Adipose tissue (tissue), 3 donors: ENCODE data around the gene LUC7L3. TPM values are rescaled to one million over a fixed set of nuclear protein-coding genes. Genes with fewer than 3 reads are reported as not detected.

Source experiments
- H3K27ac ChIP-seq: one replicate; pipeline ENCODE4 v1.5.1; 2013; ENCODE audit warnings: low read depth, low read length
- WGBS, 3 donors: extraction: QIAGEN DNeasy Blood & Tissue Kit; methylation state at CpG; one replicate each; pipeline ENCODE4 v1.1.7; 2013; 5-methylcytosine and 5-hydroxymethylcytosine counted together
- polyA plus RNA-seq, 3 donors: library from polyadenylated mRNA; stranded (reverse); fragments of 200-250 nt; gene quantifications; one replicate each; pipeline ENCODE4 v1.2.3, GENCODE V29; 2013
- donor health status: healthy with polysubstance abuse.
- donor health status: Bipolar disorder and iron deficiency.
- donor health status: healthy.

Gene LUC7L3
- polyA plus RNA-seq, 3 donors = 40.0 to 64.0 (median 44.7) TPM

DNA sequence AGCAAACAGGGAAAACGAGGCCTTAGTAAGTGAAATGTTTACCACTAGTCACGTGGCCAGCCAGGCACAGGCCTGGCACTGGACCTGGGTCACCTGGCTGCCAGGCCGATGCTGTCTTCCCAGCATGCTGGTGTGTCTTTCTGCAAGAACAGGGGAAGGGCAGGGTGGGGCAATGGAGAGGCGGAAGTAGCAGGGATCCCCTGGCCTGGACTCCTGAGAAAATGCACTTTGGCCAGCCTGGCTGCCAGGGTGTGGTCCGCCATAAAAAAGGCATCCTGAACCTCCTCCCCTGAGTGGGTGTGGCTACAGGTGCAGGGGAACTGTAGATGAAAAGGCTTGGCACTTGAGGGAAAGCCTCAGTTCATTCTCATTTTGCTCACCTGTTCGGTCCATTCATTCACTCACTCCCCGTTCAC is 49.0 kb downstream of the LUC7L3 start:
- WGBS, 3 donors = 33 to 81% (median 68%) methylated on average over 7 of the region's 7 CpGs
- H3K27ac ChIP-seq = no peak overlapping the region

DNA sequence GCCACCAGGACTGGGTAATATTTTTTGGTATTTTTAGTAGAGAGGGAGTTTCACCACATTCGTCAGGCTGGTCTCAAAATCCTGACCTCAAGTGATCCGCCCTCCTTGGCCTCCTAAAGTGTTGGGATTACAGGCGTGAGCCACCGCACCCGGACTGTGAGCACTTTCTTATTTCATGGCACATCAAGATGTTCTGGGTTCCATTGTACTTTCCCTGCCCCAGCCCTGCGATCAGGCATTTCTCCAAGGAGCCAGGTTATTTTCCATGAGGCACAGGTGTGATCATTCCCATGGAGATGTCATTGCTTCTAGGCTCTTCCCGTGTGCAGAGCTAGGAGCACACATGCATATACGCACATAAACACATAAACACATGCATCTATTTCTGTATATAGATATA is 50.5 kb downstream of the LUC7L3 start:
- 51 to 93% (median 93%) methylated on average over 8 of the region's 8 CpGs for WGBS, 3 donors

DNA sequence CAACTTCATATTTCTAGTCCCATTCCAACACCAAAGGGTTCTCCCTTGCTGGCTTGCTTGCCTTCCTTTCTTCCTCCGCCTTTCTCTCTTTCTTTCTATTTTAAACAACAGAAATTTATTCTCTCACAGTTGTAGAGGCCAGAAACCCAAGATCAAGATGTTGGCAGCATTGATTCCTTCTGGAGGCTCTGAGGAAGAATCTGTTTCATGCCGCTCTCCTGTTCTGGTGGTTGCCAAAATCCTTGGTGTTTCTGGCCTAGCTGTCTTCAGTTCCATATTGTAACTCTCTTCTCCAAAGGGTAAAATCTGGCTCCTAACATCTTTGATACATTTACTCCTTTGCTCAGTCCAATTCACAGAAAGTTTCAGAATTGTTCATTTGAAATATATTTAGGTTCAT is 50.9 kb downstream of the LUC7L3 start:
- 82 to 98% (median 95%) methylated on average over 2 of the region's 2 CpGs for WGBS, 3 donors
- no peak overlapping the region for H3K27ac ChIP-seq

More for the DNA sequence above, 50.5 kb downstream of the LUC7L3 start:
- no peak overlapping the region for H3K27ac ChIP-seq

DNA sequence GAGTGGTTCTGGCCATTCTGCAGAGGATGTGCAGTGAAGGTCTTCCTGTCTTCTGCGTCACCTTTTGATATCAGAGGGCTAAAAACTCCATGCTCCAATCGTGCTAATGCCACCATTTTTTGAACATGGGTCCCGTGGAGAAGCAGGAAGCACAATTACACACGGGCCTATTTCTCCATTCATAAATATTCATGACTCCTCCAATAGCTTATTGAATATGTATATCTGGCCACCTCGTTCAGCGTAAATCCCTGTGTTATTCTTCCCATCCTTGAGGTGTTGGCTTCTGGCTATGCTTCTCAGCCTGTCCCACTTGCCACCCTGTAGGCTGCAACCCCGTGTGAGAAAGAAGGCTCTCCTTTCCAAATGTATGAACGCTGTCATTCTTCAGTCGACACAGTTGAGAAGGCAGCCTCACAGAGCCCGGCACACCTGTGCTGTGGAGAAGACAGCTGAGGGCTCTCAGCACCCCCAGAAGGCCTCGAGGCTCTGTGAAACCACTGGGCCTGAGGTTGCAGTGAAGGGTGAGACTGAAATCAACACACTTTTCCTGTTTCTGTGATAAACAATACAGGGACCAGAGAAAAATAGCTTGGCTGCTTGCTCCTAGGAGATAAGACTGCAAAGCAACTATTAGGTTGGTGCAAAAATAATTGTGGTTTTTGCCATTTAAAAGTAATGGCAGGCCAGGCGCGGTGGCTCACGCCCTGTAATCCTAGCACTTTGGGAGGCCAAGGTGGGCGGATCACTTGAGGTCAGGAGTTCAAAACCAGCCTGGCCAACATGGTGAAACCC is 52.8 kb downstream of the LUC7L3 start:
- H3K27ac ChIP-seq = no peak overlapping the region
- WGBS, 3 donors = 63 to 77% (median 77%) methylated on average over 15 of the region's 15 CpGs

DNA sequence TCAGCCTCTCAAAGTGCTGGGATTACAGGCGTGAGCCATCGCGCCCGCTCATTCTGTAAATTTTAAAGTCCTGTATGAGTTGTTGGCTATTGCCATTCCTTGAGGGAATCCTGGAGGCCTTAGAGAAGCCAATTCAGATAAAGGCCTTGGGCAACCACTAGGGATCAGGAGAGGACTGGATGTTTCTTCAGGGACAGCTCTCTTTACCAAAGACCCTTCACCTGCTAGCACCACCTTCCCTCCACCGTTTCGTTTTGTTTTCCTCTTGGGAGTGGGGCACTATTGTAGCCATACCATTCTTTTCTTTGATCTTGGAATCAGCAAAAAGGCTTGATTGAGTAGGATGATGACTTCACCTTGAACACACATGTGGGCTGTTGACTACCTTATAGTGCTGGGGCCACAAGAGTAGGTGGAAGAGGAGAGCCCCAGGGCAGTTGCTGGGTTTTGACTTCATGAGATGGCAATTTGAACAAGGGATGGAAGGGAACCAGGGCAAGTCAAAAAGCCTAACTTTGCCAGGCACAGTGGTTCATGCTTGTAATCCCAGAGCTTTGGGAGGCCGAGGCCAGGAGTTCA is 54.9 kb downstream of the LUC7L3 start:
- 82 to 88% (median 87%) methylated on average over 7 of the region's 7 CpGs for WGBS, 3 donors

DNA sequence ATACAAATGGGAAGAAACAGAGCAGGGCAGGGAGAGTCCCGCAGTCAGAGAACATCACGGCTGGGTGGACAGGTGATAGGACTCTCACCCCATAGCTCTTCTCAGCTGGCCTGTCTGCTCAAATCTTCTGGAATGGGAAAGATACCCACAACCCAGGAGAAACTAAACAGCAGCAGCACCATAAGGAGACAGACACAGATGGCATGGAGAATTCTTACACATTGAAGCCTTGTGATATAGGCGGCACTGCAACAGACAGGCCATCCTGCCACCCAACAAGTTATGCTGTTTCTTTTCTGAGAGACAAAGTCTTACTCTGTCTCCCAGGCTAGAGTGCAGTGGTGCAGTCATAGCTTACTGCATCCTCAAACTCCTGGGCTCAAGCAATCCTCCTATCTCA is 56.5 kb downstream of the LUC7L3 start:
- 80 to 100% (median 95%) methylated on average over 3 of the region's 3 CpGs for WGBS, 3 donors
- no peak overlapping the region for H3K27ac ChIP-seq

More for the DNA sequence above, 54.9 kb downstream of the LUC7L3 start:
- no peak overlapping the region for H3K27ac ChIP-seq

DNA sequence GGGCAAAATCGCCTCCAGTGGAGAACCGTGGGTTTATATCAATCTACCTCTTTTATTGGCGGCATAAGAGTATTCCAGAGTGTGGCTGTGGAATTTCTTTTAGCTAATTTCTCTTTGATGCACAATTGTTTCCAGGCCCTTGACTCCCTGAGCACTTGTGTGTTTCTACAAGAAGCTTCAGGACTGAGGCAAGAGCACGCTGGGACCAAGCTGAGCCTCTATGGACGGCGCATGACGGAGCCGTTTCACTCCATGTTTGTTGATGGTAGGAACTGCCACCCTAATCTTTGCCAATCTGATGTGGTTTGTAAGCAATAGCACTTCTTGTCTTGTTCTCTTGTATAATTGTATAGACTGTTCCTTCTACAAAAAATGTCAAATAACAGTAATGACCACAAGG is 59.1 kb downstream of the LUC7L3 start:
- 87 to 92% (median 88%) methylated on average over 8 of the region's 8 CpGs for WGBS, 3 donors
- H3K27ac ChIP-seq = no peak overlapping the region

DNA sequence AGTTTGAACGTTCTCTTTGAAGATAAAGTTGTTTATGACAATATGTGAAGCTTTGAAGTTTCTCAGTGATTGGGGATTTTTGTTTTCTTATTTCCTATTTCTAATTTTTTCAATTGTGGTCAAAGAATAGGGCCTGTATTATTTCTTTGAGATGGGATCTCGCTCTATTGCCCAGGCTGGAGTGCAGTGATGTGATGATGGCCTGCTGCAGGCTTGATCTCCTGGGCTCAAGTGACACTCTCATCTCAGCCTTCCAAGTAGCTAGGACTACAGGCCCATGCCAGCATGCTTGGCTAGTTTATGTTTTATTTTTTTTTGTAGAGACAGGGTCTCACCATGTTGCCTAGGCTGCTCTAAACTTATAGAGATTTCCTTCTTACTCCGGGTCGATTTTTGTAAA is 59.6 kb downstream of the LUC7L3 start:
- no peak overlapping the region for H3K27ac ChIP-seq
- 77 to 91% (median 91%) methylated on average over 4 of the region's 4 CpGs for WGBS, 3 donors

DNA sequence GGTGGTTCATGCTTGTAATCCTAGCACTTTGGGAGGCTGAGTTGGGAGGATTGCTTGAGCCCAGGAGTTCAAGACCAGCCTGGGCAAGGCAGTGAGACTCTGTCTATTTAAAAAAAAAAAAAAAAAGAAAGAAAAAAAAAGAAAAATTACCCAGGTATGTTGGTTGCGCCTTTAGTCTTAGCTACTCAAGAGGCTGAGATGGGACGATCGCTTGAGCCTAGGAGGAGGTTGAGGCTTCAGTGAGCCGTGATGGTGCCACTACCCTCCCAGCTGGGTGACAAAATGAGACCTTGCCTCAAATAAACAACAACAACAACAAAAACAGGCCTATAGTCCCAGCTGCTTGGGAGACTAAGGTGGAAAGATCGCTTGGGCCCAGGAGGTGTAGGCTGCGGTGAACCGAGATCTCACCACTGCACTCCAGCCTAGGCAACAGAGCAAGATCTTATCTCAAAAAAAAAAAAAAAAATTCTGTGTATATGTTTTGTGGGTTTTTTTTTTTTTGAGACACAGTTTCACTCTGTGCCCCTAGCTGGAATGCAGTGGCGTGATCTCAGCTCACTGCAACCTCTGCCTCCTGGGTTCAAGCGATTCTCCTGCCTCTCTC is 60.4 kb downstream of the LUC7L3 start:
- no peak overlapping the region for H3K27ac ChIP-seq
- 87 to 94% (median 92%) methylated on average over 9 of the region's 9 CpGs for WGBS, 3 donors

DNA sequence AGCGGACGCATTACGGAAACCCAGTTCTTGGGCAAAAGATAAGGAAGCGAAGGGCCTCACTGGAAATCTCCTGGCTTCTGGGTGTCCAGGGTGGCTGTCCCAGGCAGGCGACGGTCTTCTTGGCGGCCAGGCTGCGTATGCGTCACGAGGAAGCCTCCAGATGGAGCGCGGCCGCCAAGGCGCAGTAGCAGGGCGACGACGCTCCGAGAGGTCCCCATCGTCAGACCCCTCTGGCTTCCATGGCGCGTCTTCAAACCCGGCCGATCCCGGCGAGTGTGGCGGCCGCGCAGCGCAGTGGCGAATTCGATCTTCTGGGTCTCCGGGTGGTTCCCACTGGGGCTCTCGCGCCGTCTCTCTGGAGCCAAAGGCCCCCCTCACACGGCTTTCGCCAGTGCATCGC is 61.8 kb downstream of the LUC7L3 start:
- 20 to 54% (median 41%) methylated on average over 38 of the region's 38 CpGs for WGBS, 3 donors

DNA sequence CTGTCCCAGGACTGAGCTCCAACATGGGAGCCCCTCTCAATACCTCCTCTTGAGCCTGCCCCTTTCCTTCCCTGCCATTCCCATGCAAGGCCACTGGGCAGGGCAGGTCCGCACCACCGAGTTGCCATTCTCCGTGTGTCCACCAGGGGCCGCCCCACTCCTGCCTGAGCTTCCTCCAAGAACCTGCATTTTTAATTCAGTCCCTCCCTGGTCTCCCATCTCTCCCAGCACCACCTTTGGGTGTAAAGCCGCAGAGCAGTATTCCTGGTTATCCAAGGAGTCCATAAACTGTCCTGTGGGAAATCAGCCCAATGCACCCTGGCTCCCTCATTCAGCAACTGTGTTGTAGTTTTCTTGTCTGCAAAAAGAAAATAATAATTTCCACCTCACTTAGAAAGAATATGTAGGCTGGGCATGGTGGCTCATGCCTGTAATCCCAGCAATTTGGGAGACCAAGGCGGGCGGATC is 63.8 kb downstream of the LUC7L3 start:
- H3K27ac ChIP-seq = no peak overlapping the region
- 17 to 24% (median 23%) methylated on average over 7 of the region's 7 CpGs for WGBS, 3 donors

More for the DNA sequence above, 61.8 kb downstream of the LUC7L3 start:
- H3K27ac ChIP-seq = no peak overlapping the region

DNA sequence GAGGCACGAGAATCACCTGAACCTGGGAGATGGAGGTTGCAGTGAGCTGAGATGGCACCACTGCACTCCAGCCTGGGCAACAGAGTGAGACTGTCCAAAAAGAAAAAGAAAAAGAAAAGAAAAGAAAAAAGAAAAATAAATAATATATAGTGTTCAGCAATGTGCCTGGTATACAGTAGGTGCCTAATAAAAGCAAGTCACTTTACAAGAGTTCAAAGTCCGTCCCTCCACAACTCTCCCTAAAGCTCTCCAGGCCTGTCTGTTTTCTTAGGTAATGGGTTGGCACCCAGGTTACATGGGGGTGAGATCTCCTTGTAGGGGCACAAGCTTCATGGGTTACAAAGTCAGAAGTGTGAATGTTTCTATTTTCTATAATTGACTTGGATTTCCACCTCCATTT is 64.5 kb downstream of the LUC7L3 start:
- WGBS, 3 donors = 85 to 94% (median 91%) methylated on average over 2 of the region's 2 CpGs
- H3K27ac ChIP-seq = no peak overlapping the region

DNA sequence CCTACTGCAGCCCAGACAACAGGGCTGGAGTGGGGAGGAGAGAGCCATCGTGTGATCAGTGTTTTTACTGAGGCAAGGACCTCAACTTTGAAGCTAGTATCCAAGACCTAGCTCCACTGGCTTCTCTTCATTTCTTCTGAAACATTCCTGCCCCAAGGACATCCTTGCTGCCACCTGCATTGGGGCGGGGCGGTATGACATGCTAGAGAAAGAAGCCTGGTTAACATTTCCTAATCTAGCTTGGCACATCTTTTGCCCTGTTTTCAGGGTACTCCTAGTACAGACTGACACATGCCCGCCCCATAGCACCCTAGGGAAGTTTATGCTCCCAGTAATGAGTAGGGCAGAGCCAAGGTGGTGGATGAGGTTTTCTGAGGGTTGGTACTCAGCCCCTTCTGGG is 65.7 kb downstream of the LUC7L3 start:
- no peak overlapping the region for H3K27ac ChIP-seq
- WGBS, 3 donors = 64 to 86% (median 75%) methylated on average over 4 of the region's 4 CpGs

DNA sequence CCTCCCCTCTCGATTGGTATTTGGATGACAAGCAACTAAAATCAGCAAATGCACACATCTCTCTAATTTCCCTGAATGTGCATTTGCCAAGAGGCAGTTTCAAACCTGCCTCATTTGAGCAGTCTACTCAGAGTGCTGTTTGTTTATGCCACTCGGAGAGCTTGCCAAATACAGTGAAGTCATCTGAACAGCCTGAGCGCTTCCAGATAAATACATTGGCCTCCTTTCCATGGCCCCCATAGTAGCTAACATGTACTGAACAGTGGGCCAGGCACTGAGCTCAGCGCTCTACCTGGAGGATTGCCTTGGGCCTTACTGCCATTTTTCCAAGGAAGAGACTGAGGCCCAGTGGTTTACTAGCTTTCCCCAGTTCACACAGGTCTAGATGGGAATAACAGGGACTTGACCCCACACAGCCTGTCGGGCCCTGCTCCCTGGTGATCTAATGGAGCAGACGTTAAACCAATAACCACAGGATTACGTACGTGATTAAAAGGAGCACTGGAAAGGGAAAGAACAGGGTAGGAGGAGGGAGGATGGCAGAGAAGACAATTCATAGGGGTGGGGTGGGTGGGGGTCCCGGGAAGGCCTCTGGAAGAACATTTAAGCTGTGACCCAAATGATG is 66.7 kb downstream of the LUC7L3 start:
- H3K27ac ChIP-seq = no peak overlapping the region

DNA sequence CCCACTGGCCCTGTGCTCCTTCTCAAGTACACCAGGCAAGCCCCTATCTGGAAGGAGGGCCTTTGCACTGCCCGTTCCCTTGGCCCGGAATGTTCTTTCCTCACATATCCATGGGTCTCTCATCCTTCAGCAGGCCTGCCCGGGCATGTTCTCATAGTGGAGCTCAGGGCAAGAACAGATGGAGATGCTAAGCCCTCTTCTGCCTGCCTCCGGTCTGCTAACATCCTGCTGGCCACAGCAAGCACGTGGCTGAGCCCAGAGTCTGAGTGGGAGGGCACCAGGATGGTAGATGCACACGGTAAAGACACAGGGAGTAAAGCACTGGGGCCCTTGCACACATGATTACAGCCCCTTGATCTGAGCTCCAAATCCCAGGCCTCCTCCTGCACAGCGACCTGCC is 67.7 kb downstream of the LUC7L3 start:
- H3K27ac ChIP-seq = no peak overlapping the region
- 88 to 91% (median 90%) methylated on average over 7 of the region's 7 CpGs for WGBS, 3 donors

More for the DNA sequence above, 66.7 kb downstream of the LUC7L3 start:
- WGBS, 3 donors = 61 to 65% (median 64%) methylated on average over 9 of the region's 9 CpGs

DNA sequence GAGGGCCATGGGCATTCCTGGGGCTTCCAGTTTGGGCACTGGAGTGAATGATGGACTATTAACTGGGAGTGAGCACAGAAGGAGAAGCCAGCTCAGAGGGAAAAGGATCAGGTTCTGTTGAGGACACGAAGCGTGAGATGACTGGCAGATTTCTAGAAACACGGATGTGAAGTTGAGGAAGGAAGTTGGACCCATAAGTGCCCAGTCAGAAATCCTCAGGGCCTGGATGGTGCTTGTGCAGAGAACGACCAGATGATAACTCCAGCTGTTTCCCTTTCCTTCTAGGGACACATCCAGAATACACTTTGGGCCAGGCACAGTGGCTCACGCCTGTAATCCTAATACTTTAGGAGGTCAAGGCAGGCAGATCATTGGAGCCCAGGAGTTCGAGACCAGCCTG is 71.2 kb downstream of the LUC7L3 start:
- WGBS, 3 donors = 41 to 77% (median 44%) methylated on average over 6 of the region's 6 CpGs
- H3K27ac ChIP-seq = no peak overlapping the region

DNA sequence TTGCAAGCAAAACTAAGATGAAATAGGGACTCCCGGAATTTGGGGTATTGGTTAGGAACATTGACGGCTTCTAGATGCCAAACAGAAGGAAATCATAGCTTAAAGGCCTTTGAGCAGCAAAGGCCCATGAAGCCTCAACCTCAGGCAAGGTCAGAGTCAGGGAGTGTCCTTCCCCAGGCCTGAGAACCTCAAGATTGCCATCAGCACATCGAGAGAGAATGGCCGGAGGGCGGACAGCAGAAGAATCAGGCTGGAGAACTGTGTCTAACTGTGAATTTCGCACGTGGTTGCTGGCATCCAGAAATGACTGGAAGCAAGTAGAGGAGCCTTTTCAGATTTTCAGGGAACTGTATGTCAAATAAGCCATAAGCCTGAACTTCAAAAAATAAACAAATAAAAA is 72.7 kb downstream of the LUC7L3 start:
- 88 to 94% (median 91%) methylated on average over 7 of the region's 7 CpGs for WGBS, 3 donors
- no peak overlapping the region for H3K27ac ChIP-seq

DNA sequence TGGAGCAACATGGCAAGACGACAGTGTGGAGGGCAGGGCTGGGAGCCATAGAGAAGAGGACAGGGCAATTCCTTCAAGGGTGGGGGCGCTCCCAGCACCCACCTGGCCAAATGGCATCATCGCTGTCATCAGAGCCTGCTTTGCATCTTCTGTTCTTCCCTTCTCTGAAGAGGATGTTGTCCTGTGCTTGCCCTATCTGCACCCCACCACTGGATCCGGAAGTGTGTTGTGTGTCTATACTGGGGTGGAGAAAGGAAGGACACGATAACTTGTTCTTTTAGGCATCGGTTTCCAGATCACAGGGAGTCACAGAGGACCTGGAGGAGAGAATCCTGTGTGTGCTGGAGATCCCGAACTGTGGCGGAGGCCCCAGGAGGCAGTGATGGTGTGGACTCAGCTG is 73.6 kb downstream of the LUC7L3 start:
- no peak overlapping the region for H3K27ac ChIP-seq
- WGBS, 3 donors = 89 to 96% (median 90%) methylated on average over 8 of the region's 8 CpGs

DNA sequence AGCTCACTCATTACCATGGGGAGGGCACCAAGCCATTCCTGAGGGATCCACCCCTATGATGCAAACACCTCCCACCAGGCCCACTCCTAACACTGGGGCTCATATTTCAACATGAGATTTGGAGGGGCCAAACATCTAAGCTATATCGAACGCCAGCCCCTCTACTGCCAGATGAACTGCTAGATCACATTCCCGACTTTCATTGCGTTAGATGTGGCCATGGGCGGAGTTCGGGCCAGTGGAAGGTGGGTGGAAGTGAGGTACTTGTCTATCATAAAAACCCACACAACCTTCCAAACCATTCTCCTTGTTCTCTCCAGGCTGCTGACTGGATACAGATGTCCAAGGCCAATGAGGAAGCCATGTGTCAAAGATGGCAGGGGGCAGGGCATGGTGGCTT is 75.0 kb downstream of the LUC7L3 start:
- H3K27ac ChIP-seq = no peak overlapping the region
- WGBS, 3 donors = 90 to 92% (median 92%) methylated on average over 6 of the region's 6 CpGs
